ENCODE measurements around the gene TROAP.

DNA sequence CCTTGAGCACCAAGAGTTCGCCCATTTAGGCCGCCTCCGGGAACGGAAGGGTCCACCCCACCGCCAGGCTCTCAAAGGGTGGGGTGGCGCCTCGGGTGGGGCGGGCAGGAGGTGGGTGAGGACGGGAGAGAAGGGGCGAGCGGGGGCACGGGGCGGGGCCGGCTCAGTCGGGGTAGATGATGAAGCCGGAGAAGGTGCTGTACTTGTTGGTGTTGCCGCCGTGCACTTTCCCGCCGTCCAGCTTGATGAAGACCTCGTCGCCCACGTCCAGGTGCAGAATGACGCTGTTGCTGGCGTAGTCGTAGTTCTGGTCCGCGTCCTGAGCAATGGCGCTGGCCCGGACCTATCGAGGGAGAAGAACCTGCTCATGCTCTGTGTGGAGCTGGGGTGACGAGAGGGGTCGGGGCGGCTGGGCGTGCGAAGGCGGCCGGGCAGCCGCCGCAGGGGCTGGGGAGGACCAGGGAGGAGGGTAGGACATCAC is 9.9 kb downstream of the TROAP start:
- TF ChIP-seq, protein P1, sequence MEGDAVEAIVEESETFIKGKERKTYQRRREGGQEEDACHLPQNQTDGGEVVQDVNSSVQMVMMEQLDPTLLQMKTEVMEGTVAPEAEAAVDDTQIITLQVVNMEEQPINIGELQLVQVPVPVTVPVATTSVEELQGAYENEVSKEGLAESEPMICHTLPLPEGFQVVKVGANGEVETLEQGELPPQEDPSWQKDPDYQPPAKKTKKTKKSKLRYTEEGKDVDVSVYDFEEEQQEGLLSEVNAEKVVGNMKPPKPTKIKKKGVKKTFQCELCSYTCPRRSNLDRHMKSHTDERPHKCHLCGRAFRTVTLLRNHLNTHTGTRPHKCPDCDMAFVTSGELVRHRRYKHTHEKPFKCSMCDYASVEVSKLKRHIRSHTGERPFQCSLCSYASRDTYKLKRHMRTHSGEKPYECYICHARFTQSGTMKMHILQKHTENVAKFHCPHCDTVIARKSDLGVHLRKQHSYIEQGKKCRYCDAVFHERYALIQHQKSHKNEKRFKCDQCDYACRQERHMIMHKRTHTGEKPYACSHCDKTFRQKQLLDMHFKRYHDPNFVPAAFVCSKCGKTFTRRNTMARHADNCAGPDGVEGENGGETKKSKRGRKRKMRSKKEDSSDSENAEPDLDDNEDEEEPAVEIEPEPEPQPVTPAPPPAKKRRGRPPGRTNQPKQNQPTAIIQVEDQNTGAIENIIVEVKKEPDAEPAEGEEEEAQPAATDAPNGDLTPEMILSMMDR (conservative IDR thresholded peaks at IDR 0.05; ENCODE audit: low read depth in 2 of 2) = no peak
- TF ChIP-seq POLR2AphosphoS5 (IDR thresholded peaks at IDR 0.05; ENCODE audit: low read depth) = no peak
- peak; percentile 66 for TF ChIP-seq EZH2phosphoT487 (IDR thresholded peaks at IDR 0.05; ENCODE audit: unreplicated experiment)
- no peak for TF ChIP-seq EZH2 (IDR thresholded peaks at IDR 0.05; ENCODE audit: low read depth, unreplicated experiment)
- TF ChIP-seq, protein P2, sequence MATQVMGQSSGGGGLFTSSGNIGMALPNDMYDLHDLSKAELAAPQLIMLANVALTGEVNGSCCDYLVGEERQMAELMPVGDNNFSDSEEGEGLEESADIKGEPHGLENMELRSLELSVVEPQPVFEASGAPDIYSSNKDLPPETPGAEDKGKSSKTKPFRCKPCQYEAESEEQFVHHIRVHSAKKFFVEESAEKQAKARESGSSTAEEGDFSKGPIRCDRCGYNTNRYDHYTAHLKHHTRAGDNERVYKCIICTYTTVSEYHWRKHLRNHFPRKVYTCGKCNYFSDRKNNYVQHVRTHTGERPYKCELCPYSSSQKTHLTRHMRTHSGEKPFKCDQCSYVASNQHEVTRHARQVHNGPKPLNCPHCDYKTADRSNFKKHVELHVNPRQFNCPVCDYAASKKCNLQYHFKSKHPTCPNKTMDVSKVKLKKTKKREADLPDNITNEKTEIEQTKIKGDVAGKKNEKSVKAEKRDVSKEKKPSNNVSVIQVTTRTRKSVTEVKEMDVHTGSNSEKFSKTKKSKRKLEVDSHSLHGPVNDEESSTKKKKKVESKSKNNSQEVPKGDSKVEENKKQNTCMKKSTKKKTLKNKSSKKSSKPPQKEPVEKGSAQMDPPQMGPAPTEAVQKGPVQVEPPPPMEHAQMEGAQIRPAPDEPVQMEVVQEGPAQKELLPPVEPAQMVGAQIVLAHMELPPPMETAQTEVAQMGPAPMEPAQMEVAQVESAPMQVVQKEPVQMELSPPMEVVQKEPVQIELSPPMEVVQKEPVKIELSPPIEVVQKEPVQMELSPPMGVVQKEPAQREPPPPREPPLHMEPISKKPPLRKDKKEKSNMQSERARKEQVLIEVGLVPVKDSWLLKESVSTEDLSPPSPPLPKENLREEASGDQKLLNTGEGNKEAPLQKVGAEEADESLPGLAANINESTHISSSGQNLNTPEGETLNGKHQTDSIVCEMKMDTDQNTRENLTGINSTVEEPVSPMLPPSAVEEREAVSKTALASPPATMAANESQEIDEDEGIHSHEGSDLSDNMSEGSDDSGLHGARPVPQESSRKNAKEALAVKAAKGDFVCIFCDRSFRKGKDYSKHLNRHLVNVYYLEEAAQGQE (IDR thresholded peaks at IDR 0.05; ENCODE audit: unreplicated experiment) = no peak
- TF ChIP-seq JUNB (IDR thresholded peaks at IDR 0.05; ENCODE audit: unreplicated experiment) = no peak
- no peak for TF ChIP-seq CREB1 (CRISPR knock-in tag; IDR thresholded peaks at IDR 0.05; ENCODE audit: low read depth)
- no peak for TF ChIP-seq STAT1 (IDR thresholded peaks at IDR 0.05; ENCODE audit: unreplicated experiment)
- no peak for TF ChIP-seq ZNF331 (CRISPR knock-in tag; IDR thresholded peaks at IDR 0.05; ENCODE audit: low read depth)
- TF ChIP-seq, protein P3, sequence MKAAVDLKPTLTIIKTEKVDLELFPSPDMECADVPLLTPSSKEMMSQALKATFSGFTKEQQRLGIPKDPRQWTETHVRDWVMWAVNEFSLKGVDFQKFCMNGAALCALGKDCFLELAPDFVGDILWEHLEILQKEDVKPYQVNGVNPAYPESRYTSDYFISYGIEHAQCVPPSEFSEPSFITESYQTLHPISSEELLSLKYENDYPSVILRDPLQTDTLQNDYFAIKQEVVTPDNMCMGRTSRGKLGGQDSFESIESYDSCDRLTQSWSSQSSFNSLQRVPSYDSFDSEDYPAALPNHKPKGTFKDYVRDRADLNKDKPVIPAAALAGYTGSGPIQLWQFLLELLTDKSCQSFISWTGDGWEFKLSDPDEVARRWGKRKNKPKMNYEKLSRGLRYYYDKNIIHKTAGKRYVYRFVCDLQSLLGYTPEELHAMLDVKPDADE (IDR thresholded peaks at IDR 0.05) = no peak
